NCI-H2107 treated with DMSO at 0.1 percent for 48 hours (cell line): ENCODE data around the gene FN3K.
"Not testable (repeated sequence)": the region's sequence is repeated elsewhere in the genome, so short reads cannot be mapped to it uniquely, and the experiment has no call there.

ENCODE experiments used
- DNase-seq: peaks from one replicate; lab custom pipeline; 2025; ENCODE audit not compliant: unreplicated experiment; lab: John Stamatoyannopoulos, UW

The FN3K gene

DNA sequence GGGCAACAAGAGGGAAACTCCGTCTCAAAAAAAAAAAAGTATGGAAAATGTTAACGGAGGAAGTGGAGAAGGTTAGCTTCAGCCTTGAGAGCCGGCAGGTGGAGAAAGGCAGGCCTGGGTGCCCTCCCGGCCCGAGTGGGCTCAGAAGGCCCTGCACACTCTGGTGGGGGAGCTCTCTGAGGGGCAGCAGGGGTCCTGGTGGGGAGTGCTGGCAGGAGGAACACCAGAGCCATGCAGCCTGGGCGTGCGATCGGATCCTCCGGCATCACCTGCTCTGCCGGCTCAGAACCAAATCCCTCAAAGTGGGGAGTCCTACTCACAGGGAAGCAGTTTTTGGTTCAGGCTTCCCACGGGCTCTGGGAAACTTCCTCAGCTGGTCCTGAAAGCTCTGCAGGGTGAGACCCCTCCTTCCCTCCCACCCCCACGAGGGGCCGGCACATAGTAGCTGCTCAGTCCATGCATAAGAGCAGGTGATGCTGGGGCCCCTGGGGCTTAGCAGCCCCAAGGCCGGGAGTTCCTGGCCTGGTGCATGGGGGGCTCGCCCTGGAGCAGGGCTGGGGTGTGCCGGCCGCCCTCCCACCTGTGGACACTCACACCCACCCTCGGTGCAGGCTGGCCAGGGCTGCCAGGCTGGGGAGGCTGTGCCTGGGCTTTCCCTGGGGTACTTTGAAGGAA lies 1.2 kb downstream of the FN3K start:
- no peak for DNase-seq

DNA sequence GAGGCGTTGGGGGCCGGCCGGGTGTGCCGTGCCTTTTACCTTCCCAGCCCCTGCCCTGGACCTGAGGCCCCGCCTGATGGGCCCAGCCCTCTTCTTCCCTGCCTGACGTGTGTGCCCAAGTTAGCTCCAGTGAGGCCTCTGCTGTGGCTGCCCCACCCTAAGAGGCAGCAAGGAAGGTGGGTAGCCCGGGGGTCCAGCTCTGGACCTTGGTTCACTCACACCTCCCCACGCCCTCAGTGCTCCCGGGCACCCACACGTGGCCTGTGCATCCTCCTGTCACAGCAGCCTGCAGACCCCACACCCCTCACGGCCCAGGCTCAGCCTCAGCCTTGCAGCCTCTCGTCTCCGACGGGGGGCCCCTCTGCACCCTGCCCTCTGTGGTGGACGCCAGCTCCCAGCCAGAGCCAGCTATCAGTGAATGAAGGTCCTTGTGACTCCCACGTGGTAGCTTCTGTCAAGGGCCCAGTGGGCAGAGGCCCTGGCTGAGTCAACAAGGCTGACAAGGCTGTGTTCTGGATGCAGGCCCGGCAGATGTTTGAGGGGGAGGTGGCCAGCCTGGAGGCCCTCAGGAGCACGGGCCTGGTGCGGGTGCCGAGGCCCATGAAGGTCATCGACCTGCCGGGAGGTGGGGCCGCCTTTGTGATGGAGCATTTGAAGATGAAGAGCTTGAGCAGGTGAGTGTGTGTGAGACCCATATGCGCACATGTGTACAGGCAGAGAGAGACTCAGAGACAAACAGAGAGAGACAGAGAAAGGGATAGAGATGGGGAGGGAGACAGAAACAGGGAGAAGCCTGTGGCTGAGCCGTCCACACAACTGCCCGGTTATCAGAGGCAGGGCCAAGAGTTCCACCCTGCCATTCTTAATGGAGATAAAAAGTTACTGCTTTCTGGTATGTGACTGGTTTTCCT lies 2.8 kb downstream of the FN3K start:
- DNase-seq = no peak

DNA sequence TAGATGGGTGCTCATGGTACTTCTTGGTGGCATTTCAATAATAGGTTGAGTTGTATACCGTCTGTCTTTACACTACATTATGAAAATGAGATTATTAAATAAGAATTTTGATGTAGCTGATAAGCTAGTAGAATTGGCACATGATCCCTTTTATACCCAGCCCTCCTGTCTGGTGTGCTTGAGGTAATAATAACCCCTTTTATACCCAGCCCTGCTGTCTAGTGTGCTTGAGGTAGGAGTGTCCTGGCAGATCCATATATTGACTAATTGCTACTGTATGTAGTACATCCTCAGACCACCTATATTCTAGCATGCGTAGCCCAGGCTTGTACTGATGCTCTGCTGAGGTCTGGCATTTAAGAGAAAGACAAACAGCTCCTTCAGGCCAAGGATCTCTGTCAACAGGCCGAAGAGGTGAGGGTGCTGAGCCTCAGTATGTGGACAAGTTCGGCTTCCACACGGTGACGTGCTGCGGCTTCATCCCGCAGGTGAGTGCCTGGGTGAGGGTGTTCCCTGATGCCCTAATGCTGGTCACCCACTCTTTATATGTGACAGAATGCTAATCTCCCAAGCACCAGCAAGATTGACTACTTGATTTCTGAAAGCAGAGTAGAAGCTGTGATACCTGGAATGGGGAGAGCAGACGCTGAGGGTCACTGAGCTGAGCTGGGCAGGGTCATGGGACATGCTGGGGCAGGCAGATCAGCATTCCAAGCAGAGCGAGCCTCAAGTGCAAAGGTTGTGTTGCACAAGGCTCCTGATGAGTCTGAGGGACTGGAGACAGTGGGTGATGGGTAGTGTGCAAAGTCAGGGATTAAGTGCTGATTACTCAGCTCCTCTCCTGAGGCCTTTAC lies 5.7 kb downstream of the FN3K start:
- no peak for DNase-seq

- no peak for DNase-seq
Measured at GRCh38 chr17:82743344-82744219, 8.2 kb downstream of the FN3K start.

DNA sequence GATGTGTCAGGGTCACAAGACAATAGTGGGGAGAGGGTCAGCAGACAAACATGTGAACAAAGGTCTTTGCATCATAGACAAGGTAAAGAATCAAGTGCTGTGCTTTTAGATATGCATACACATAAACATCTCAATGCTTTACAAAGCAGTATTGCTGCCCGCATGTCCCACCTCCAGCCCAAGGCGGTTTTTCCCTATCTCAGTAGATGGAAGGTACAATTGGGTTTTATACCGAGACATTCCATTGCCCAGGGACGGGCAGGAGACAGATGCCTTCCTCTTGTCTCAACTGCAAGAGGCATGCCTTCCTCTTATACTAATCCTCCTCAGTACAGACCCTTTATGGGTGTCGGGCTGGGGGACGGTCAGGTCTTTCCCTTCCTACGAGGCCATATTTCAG lies 9.3 kb downstream of the FN3K start:
- DNase-seq = not testable (repeated sequence)

GRCh38 chr17:82745524-82745923 lies 10.1 kb downstream of the FN3K start:
- no peak for DNase-seq

GRCh38 chr17:82748756-82749155 lies 13.3 kb downstream of the FN3K start:
- no peak for DNase-seq

DNA sequence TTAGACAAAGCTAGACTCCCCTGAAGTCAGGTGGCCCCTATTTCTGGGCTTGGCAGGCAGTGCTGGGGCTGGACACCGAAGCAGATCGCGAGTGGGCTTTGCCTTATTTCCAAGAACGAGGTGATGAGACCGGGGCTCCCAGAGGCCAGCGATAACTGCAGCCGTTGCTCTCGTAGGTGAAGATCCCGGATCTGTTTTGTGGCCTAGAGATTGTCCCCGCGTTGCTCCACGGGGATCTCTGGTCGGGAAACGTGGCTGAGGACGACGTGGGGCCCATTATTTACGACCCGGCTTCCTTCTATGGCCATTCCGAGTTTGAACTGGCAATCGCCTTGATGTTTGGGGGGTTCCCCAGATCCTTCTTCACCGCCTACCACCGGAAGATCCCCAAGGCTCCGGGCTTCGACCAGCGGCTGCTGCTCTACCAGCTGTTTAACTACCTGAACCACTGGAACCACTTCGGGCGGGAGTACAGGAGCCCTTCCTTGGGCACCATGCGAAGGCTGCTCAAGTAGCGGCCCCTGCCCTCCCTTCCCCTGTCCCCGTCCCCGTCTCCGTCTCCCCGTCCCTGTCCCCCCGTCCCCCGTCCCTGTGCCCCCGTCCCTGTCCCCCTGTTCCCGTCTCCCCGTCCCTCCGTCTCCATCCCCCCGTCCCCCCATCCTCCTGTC lies 15.0 kb downstream of the FN3K start:
- DNase-seq = no peak

- DNase-seq = no peak
Measured at GRCh38 chr17:82751171-82751570, 15.8 kb downstream of the FN3K start.

DNA sequence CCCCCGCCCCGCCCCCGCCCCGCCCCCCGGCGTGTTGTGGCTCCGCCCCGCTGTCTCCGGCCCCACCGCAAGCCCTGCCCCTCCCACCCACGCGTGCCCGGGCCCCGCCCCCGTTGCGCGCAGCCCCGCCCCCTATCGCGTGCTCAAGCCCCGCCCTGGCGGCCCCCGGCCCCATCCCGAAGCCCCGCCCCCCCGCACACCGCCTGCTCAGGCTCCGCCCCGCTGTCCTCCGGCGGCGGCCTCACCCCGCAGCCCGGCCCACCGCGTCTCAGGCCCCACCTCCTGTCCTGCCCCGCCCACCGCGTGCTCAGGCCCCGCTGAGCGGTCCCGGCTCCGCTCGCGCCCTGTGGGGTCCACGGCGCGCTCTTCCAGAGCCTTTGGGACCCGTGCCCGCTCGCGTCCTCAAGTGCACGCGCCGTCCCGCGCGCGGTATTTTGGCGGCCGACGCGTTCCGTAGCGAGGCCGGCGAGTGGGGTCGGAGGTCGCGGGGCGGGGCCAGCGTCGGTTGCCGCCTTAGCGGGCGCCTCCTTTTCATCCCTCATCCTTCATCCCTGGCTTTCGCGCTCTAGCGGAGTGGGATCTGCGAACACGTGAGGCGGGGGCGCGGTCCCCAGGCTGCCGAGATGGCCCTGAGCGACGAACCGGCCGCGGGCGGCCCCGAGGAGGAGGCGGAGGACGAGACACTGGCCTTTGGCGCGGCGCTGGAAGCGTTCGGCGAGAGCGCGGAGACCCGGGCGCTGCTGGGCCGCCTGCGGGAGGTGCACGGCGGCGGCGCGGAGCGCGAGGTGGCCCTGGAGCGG lies 16.4 kb downstream of the FN3K start, which contains the start of gene TBCD:
TBCD (plus strand) TSS at position 495 of the 800 bp plus-strand sequence; CDS start at position 624, 129 bp downstream.
- peak; percentile 41 for DNase-seq

DNA sequence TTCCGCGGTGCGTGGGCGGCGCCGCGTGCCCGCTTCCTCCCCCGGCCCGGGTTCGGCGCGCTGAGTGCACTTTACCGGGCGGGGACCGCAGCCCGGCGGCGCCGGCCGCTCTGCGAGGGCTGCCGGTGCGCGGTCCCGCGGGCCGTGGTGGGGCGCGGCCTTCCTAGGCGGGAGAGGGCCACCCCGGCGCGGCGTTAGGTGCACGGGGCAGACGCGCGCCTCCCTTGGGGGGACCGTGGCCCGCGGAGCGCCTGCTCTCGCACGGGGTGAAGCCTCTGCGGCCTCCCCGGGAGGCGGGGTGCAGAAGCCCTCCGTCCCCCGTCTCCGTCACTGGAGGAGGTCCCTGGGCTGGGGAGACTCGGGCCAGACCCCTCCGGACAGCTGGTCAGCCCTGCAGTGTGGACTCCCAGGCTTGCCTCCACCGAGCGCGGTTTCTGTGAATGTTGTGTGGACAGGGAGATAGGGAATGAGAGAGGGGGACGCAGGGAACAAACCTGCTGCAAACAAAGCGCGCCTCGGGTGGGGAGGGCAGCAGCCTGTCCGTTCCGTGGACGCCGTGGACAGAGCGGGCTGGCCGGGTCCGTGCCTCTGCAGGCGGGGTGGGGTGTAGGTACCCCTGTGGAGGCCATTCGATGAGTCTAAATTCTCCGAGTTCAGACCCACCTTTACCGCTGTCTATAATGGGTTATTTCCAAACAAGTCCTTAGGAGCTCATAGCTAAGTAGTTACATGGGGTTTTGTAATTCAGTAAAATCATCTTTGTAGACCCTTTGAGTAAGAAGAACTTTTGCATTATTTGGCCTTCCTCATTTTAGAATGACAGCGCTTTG lies 17.2 kb downstream of the FN3K start:
- DNase-seq = no peak

DNA sequence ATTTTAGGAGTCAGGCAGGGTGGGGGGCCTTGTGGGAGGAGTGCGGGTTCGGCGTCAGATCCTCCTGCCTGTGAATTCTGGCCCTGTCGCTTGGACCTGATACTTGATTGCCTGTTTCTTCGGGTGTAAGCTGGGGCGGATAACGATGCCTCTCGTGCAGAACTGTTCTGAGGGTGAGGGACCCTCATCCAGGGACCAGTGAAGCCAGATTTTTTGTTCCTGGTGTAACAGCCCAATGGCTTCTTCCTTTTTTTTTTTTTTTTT lies 17.7 kb downstream of the FN3K start:
- no peak for DNase-seq

- DNase-seq = no peak
Measured at GRCh38 chr17:82754297-82755208, 19.1 kb downstream of the FN3K start.

- DNase-seq = no peak
Measured at GRCh38 chr17:82756166-82756565, 20.8 kb downstream of the FN3K start.

GRCh38 chr17:82765371-82765770 lies 30.0 kb downstream of the FN3K start:
- DNase-seq = no peak

DNA sequence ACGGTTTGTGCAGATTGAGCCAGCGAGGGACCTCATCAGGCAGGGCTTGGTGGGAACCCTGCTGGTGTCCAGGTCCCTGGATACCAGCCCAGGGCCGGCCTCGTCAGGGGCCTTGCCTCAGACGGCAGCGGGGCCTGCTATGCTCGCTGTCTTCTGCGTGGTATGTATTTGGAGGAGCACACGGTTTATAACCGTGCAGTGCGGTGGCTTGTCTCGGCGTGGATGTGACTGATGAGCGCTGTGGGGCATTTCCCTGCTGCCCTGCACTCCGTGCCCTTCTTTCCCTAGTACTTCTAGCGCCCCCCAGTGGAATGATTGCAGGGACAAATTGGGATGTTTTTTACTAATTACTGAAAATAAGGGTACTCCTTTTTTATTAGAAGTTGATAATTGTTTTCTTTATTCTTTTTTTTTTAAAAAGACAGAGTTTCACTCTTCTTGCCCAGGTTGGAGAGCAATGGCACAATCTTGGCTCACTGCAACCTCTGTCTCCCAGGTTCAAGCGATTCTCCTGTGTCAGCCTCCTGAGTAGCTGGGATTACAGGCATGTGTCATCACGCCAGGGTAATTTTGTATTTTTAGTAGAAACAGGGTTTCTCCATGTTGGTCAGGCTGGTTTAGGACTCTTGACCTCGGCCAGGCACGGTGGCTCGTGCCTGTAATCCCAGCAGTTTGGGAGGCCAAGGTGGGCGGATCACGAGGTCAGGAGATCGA lies 31.8 kb downstream of the FN3K start:
- no peak for DNase-seq

DNA sequence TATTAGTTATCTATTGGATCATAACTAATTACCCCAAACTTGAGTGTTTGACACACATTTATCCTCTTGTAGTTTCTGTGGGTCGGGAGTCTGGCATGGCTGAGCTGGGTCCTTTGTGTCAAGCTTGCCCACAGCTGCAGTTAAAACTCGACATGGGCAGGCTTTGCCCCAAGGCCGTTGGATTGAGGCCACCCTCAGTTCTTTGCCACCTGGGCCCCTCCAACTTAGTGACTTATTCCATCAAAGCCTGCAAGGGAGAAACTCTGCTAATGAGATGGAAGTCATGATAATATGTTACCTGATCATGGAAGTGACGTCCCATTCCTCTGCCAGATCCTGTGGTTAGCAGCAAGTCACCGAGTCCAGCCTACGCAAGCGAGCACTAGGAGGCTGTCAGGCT lies 33.6 kb downstream of the FN3K start:
- DNase-seq = no peak
